GM04503 (cell line): ENCODE data around the gene HNRNPA0.

Experiments used
- DNase-seq: peaks from one replicate; pipeline ENCODE4 v3.0.0-alpha.2; 2012; ENCODE audit warnings: low read depth

The HNRNPA0 gene

GRCh38 chr5:137754961-137755762, 999 bp upstream of the HNRNPA0 start:
- DNase-seq = no peak

DNA sequence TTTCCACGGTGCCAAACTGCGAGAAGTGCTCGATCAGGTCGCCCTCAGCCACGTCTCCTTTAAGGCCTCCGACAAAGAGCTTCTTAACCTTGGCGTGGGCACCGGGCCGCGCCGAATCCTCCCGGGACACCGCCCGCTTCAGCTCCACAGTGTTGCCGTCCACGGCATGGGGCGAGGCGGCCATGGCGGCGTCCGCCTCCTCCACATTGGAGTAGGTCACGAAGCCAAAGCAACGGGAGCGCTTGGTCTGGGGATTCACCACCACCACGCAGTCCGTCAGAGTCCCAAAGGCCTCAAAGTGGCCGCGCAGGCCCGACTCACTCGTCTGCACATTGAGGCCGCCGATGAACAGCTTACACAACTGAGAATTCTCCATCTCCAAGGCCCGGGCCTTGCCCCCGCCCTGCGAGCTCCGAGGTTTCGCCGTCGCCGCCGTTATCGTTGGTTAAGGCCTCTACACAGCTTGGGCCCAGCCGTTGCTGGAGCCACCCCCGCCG, 424 bp downstream of the HNRNPA0 start:
- no peak for DNase-seq

- no peak for DNase-seq
Observed at GRCh38 chr5:137752905-137753690, 1.1 kb downstream of the HNRNPA0 start.

- no peak for DNase-seq
Observed at GRCh38 chr5:137751869-137752491, 2.2 kb downstream of the HNRNPA0 start.

GRCh38 chr5:137750436-137750835, 3.7 kb downstream of the HNRNPA0 start:
- no peak for DNase-seq

- DNase-seq = no peak
Observed at GRCh38 chr5:137747848-137748247, 6.3 kb downstream of the HNRNPA0 start.

- no peak for DNase-seq
Observed at GRCh38 chr5:137743031-137743640, 11.0 kb downstream of the HNRNPA0 start.

DNA sequence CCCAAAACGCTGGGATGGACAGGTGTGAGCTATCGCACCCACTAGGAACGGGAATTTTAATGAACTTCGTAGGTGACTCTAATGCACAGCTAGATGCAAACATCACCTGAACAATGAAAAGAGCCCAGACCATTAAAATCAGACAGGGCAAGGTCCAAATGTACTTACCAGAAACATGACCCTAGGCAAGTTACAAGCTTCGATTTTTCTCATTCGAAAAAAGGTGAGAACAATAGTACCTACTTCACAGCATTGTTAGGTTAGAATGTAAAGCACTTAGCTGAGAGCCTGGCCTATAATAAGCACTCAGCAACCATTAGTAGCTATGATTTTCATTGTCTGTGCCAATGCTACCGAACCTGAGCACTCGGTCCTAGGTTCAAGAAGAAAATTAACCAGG, 12.4 kb downstream of the HNRNPA0 start:
- DNase-seq = no peak

- DNase-seq = no peak
Observed at GRCh38 chr5:137739737-137740136, 14.4 kb downstream of the HNRNPA0 start.

- DNase-seq = no peak
Observed at GRCh38 chr5:137738947-137739346, 15.2 kb downstream of the HNRNPA0 start.

GRCh38 chr5:137737349-137738131, 16.6 kb downstream of the HNRNPA0 start:
- DNase-seq = no peak

DNA sequence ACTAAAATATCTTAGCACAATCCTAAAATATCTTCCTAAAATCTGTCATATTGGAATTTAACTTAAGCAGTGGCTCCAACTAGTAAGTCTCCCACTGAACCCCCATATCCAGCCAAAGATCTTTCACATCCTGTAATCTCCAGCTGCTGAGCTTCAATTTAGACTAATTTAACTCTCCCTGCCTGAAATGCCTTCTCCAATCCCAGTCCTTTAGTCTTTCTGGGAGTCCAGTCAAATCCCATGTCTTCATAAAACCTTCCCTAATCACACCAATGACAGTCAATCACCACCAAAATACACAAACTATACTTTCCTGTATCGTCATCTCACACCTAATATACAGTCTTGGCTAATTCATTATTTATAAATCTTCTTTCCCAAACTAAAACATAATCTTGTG, 17.7 kb downstream of the HNRNPA0 start:
- DNase-seq = no peak

DNA sequence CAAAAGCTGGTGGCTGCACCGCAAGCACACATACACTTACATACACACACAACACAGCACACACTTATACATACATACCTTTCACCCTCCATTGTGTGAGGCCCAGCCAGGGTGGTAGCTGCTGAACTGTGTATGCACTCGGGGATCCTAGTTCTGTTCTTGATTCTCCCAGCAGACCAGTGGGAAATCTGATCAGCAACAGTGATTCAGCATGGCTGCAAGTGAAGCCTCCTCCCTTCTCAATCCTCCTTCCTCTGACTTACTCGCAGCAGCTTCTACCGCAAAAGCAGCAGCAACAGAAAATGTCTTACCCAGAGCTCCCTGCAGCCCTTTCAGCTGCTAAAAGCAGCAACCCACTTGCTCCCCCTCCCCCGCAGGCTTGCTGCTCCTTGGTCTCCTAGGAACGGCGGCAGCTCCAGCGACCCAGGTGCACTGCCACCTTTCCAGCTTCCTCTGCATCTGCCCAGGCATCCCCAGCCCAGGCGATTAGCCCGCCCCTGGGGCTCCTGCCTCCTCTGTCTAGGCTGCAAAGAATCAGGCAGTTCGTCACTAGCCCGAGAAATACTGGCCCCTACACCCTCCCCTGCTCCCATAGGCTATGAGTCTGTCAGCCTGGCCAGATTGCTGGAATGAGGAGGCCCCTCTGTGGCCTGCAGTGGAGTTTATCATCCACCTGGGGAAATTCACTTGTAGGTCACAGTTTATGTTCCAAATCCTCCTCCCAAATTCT, 18.4 kb downstream of the HNRNPA0 start, which contains the start of gene KLHL3:
Gene KLHL3 (minus strand): TSS at position 535 of the 730 bp plus-strand sequence. CDS start 443 bp downstream, at position 92.
- no peak for DNase-seq

DNA sequence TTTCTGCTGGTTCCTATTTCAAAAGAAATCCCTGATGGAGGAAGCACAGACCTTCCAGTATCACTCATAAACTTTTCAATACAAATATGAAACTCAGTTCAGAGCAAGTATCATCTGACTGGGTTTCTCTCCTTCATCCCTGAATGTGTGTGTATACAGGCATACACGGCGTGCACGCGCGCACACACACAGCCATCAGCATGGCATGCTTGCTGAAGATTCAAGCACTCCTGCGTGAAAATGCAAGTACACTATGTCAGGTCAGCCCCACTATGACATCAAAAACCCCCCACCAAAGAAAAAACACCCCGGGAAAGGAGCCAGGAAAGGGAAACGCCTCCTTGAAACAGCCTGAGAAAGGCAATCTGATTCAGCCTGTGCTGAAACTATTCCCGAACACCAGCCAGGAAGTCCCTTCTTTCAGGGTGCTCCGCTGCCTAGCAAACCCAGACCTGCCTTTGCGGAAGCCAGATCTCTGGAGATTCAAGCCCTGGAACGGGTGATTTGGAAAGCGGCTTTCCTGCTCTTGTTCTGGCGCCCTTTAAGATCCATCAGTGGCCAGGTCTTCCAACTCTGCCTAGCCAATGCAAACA, 19.1 kb downstream of the HNRNPA0 start:
- no peak for DNase-seq

- DNase-seq = no peak
Observed at GRCh38 chr5:137734331-137734730, 19.8 kb downstream of the HNRNPA0 start.

DNA sequence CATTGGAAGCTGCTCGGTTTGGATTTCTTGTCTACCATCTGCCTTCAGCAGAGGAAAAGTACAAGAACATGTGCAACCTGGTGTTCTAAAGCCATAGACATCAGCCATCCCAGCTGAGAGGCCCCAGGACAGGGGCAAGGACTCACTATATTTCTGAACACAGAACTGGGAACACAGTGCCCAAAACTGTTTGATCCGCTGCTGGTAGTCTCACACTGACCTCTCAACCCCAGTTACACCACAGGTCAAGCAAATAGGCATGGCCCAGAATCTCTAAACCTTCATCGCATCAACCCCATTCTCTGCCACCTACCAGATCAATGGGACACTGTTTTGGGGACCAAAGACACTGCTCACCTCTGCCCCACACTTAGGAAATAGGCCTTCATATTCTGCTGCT, 20.2 kb downstream of the HNRNPA0 start:
- DNase-seq = no peak

DNA sequence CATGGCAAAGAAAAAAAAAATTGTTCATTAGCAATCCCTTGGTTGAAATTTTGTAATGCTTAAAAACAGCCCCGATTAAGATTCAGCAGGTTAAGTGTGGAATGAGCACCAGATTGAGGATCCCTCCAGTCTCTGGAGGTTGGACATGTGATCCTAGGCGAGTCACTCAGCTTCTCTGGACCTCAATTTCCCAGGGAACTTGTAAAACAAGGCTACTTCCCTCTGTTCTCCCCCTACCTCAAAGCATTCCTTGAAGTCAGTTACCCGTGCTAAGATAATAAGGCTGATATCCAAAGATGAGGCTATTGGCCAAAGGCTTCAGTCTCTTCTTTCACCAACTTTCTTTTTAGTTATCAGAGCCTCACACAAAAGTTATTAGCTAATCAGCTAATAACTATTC, 21.2 kb downstream of the HNRNPA0 start:
- DNase-seq = no peak

- no peak for DNase-seq
Observed at GRCh38 chr5:137731176-137731575, 23.0 kb downstream of the HNRNPA0 start.

- DNase-seq = no peak
Observed at GRCh38 chr5:137730336-137730735, 23.8 kb downstream of the HNRNPA0 start.

DNA sequence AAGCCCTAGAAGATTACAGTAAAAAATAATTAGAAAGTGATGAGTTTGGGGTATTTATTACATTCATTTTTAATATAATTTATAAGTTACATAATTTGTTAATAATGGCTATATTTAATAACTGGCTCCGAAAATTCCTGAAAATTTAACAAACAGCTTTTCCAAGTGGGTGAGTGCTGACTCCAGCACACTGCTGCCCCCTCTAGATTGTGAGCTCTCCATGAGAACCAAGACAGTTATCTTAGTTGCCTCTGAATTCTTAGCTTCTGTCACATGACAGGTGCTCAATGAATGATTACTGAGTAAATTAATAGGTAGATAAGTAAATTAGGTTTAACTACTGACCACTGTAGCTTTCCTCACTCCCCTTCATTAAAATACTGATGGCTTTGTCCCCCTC, 26.1 kb downstream of the HNRNPA0 start:
- no peak for DNase-seq
